SJSA1 (cell line): ENCODE measurements around the gene USP44. TPM values are rescaled to one million over a fixed set of nuclear protein-coding genes. Genes with fewer than 3 reads are reported as not detected.

Experiments used
- DNase-seq, 2 experiments: peaks; one replicate each; pipeline ENCODE4 v3.0.0-alpha.2; 2015 to 2020; ENCODE audit warnings: low spot score in 2 of 2, low read depth in 1 of 2
- H3K27ac ChIP-seq: fragments of 250-450 bp; sonication (Bioruptor Pico); 2 replicates; pipeline ENCODE4 v1.5.1; 2020; ENCODE audit warnings: mild to moderate bottlenecking, moderate library complexity
- H3K27me3 ChIP-seq: fragments of 250-450 bp; sonication (Bioruptor Pico); replicated peaks from 2 replicates; pipeline ENCODE4 v1.5.1; 2020; ENCODE audit warnings: mild to moderate bottlenecking, moderate library complexity
- H3K36me3 ChIP-seq: fragments of 250-450 bp; sonication (Bioruptor Pico); 2 replicates; pipeline ENCODE4 v1.5.1; 2020; ENCODE audit warnings: mild to moderate bottlenecking
- H3K4me1 ChIP-seq: fragments of 250-450 bp; sonication (Bioruptor Pico); replicated peaks from 2 replicates; pipeline ENCODE4 v1.6.1; 2021; ENCODE audit warnings: mild to moderate bottlenecking
- H3K4me3 ChIP-seq: fragments of 250-450 bp; sonication (Bioruptor Pico); 2 replicates; pipeline ENCODE4 v1.5.1; 2020; ENCODE audit warnings: mild to moderate bottlenecking
- H3K9me3 ChIP-seq: fragments of 250-450 bp; sonication (Bioruptor Pico); replicated peaks from 2 replicates; pipeline ENCODE4 v1.5.1; 2020; ENCODE audit warnings: mild to moderate bottlenecking
- total RNA-seq: library from RNA; depleted of rRNA; stranded (reverse); fragments of >200 nt; shearing (Covaris generic); gene quantifications from 2 replicates; pipeline ENCODE4 v1.2.3, GENCODE V29; 2014

USP44 gene
- total RNA-seq, 1 experiment from 2014 or later = 1.6 TPM

DNA sequence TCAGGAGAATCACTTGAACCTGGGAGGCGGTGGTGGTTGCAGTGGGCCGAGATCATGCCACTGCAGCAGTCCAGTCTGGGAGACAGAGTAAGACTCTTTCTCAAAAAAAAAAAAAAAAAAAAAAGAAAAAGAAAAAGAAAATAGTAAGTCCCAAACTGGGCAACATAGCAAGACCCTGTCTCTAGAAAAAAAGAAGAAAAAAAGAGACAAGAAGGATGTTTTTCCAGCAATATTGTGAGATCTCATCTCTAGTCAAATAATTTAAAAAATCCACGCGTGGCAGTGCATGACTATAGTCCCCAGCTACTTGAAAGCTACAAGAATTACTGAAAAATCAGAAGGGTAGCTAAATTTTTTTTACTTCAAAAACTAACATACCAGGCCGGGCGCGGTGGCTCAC is 8.0 kb downstream of the USP44 start:
- no peak overlapping the region for H3K4me3 ChIP-seq
- DNase-seq = no peak
- H3K4me1 ChIP-seq = peaks cover 7% of the 10 kb centered on the region
- H3K9me3 ChIP-seq = no peaks in the 10 kb centered on the region
- no peaks in the 10 kb centered on the region for H3K27me3 ChIP-seq
- H3K36me3 ChIP-seq = no peaks in the 10 kb centered on the region
- no peak overlapping the region for H3K27ac ChIP-seq

DNA sequence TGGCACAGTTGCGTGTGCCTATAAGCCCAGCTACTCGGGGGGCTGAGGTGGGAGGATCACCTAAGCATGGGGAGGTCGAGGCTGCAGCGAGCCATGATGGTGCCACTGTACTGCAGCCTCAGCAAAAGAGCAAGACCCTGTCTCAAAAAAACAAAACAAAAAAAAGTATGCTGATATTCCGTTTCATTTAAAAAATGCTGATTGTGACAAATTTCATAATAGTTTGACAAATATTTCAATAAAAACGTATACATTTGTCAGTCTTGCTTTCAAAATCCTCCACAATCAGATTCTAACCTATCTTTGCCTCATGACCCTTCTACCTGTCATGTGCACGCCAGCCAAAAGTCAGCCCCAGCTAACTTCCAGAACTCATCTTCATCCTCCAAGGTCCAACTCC is 9.8 kb downstream of the USP44 start:
- Histone ChIP-seq H3K27me3 (no peaks in the 10 kb centered on the region), H3K4me1 (no peaks in the 10 kb centered on the region; the same call in 1 of the 2 replicates), H3K27ac (no peak overlapping the region), H3K4me3 (no peak overlapping the region), H3K36me3 (no peaks in the 10 kb centered on the region), H3K9me3 (no peaks in the 10 kb centered on the region)
- no peak for DNase-seq

DNA sequence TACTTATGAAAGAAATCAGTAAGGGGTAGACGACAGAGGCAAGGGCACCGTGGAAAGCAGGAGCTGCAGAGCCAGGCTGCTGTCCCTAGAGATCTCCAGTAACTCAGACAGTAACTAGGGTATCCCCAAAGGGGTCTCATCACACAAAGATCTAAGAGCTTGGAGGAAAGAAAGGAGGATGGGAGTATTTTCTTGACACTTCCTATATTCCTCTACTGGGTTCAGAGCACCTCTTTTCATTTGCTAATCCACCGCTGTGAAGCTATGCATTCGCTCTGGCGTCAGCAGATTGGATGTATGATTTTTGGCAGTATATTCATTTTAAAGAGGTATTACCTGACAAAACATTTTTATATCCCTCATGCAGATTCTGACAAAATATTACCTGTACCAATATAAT is 12.6 kb downstream of the USP44 start:
- H3K27me3 ChIP-seq = no peaks in the 10 kb centered on the region
- no peaks in the 10 kb centered on the region for H3K9me3 ChIP-seq
- H3K4me1 ChIP-seq = no peaks in the 10 kb centered on the region
- no peaks in the 10 kb centered on the region for H3K36me3 ChIP-seq
- no peak overlapping the region for H3K4me3 ChIP-seq
- DNase-seq = no peak
- no peak overlapping the region for H3K27ac ChIP-seq

DNA sequence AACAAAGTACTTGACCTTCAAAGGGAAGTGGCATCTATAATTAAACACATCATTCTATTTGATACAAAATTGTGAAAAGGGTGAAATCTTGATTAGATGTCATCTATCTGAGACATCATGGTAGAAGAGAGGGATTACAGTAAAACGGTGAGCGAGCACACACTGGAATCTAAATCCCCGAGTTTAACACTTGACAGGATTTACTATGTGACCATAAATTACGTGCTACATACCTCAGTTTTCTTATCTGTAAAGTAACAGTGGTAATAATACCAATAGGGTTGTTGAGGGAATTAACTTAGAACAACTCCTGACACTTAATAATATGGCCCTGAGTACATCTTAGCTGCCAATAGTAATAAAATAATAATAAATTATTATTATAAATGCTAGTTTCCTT is 13.3 kb downstream of the USP44 start:
- no peaks in the 10 kb centered on the region for H3K27me3 ChIP-seq
- peaks cover 3% of the 10 kb centered on the region for H3K4me1 ChIP-seq
- no peak overlapping the region for H3K27ac ChIP-seq

DNA sequence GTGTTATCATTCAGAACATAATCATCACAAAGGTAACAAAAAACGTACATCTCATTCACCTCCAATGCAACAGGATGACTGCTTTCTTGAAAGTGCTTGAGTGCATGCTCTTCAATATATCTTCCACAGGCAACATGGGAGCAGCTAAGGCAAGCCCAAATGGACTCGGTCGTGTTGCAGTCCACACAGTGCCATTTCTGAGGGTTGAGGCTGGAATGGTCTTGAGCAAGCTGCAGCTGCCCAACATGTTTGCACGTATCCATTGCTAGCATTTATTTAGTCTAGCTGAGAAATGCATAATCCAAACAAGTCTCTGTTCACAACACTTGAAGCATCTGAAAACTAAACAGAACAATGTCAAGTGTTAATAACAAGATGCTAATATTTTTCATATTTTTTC is 17.3 kb downstream of the USP44 start:
- Histone ChIP-seq H3K27ac (no peak overlapping the region), H3K9me3 (no peaks in the 10 kb centered on the region), H3K4me3 (no peak overlapping the region), H3K36me3 (no peaks in the 10 kb centered on the region), H3K27me3 (no peaks in the 10 kb centered on the region), H3K4me1 (peaks cover 6% of the 10 kb centered on the region)
- DNase-seq = no peak

More for the DNA sequence above, 13.3 kb downstream of the USP44 start:
- no peak for DNase-seq
- H3K9me3 ChIP-seq = no peaks in the 10 kb centered on the region
- no peak overlapping the region for H3K4me3 ChIP-seq
- H3K36me3 ChIP-seq = no peaks in the 10 kb centered on the region

DNA sequence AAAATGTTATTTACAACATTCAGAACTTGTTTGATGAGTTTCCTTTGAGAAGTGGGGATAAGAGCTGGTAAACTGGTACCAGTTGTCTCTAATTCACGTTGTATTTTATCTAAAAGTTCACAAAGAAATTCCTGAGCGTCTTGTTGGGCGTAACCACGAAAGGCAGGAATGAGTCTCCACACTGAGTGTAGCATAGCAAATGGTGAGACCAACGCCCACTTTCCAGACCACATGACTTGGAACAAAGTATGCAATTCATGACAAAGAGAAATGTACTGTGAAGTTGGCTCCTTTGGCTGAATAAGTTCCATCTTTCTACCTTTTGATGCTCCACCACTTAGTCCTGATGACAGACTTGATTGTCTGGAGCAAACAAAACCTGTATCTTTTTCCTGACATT is 18.4 kb downstream of the USP44 start:
- no peaks in the 10 kb centered on the region for H3K36me3 ChIP-seq
- no peak overlapping the region for H3K4me3 ChIP-seq
- H3K9me3 ChIP-seq = no peaks in the 10 kb centered on the region
- no peaks in the 10 kb centered on the region for H3K27me3 ChIP-seq
- H3K27ac ChIP-seq = no peak overlapping the region
- H3K4me1 ChIP-seq = peaks cover 6% of the 10 kb centered on the region
- DNase-seq = no peak

DNA sequence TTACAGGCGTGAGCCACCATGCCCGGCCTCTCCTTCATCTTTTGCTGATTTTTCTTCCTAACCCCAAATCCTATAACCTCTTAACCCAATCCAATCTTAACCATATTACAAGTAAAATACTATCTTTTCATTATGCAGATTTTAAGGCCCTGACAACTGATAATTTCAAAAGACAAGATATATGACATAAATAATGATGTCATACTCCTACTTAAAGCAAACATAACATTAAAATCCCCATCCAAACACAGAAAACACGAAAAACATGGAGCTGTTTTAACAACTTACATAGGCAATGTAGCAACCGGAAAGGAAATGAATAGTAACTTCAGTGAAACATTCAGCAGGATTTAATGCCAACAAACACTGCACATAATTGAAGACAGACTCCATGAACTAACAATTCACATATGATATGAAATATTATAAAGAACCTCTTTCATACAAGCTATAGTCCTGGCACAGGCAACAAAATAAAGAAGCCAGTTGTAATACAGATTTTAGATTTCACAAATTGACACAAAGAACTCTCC is 21.5 kb downstream of the USP44 start:
- H3K27me3 ChIP-seq = no peaks in the 10 kb centered on the region

DNA sequence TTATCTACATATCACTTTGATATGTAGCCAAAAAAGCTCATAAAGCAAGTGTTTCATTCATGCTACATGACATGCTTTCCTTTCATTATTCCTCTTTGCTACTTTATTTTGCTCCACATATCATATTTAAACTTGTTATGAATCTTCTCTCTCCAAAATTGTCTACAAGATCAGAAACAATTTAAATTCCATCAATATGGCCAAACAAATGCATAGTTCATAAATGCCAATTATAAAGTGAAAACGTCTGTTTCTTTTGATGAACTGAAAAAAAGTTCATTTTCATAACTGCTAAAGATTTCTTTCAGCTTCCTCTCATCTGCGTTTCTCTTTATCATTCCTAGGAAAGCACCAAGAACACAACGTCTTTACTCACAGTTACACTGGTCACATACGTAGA is 22.8 kb downstream of the USP44 start:
- no peaks in the 10 kb centered on the region for H3K9me3 ChIP-seq
- no peaks in the 10 kb centered on the region for H3K36me3 ChIP-seq
- H3K4me3 ChIP-seq = no peak overlapping the region
- DNase-seq = no peak
- peaks cover 6% of the 10 kb centered on the region for H3K4me1 ChIP-seq
- H3K27me3 ChIP-seq = no peaks in the 10 kb centered on the region
- H3K27ac ChIP-seq = no peak overlapping the region

More for the DNA sequence above, 21.5 kb downstream of the USP44 start:
- no peak overlapping the region for H3K27ac ChIP-seq
- no peaks in the 10 kb centered on the region for H3K36me3 ChIP-seq
- H3K4me3 ChIP-seq = no peak overlapping the region
- peaks cover 6% of the 10 kb centered on the region for H3K4me1 ChIP-seq
- no peaks in the 10 kb centered on the region for H3K9me3 ChIP-seq
- DNase-seq = no peak

DNA sequence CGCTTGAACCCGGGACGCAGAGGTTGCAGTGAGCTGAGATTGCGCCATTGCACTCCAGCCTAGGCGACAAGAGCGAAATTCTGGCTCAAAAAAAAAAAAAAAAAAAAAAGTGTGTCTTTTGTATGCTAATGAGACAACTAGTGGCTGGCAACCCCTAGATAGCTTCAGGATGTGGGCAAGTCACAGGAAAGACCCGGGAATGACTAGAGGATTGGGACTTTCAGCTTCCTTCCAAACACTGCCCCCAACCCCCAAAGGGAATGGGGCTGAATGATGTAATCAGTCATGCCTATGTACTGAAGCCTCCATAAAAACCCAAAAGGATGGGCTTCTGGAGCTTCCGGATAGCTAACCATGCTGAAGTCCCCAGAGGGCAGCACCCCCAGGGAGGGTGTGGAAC is 28.6 kb downstream of the USP44 start:
- H3K4me3 ChIP-seq = no peak overlapping the region
- no peak for DNase-seq
- no peak overlapping the region for H3K27ac ChIP-seq
- H3K36me3 ChIP-seq = no peaks in the 10 kb centered on the region
- no peaks in the 10 kb centered on the region for H3K27me3 ChIP-seq
- no peaks in the 10 kb centered on the region for H3K4me1 ChIP-seq
- H3K9me3 ChIP-seq = no peaks in the 10 kb centered on the region

DNA sequence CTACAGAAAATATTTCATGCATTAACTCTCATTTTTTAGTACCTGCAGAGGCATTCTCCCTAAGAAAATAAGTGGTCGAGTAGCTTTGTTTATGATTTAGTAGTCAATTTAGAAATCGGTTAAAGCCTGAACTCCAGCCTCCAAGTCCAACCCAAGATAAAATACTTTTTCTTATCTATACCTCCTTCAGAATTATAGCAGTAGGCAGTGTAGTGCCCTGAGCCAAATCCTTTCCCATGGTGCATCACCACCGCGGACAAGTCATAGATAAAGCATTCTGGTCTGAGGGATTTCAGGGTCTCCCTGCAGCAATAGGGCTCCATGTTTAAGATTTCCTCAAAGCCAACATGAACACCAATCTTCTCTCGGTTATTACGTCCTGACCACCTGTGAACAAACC is 30.5 kb downstream of the USP44 start:
- peaks cover 5% of the 10 kb centered on the region; the same call in 1 of the 2 replicates for H3K36me3 ChIP-seq
- DNase-seq = no peak
- H3K4me1 ChIP-seq = no peaks in the 10 kb centered on the region
- no peaks in the 10 kb centered on the region for H3K9me3 ChIP-seq
- H3K27me3 ChIP-seq = no peaks in the 10 kb centered on the region
- H3K27ac ChIP-seq = no peak overlapping the region
- no peak overlapping the region for H3K4me3 ChIP-seq

DNA sequence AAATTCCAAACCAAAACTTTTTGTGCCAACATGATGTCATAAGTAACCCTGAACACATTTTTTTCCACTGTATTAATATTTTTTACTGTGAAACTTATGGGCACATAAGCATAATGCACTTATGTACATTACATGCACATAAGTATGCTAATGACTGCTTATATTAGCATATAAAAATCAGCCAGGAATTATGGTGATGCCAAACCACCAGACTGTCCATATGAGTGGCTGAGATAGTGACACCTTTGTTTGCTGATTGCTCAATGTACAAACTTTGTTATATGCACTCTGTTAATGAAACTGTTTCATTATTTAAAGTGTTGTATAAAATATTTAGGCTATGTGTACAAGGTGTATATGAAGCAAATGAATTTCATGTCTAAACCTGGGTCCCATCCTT is 32.3 kb downstream of the USP44 start:
- H3K36me3 ChIP-seq = peaks cover 18% of the 10 kb centered on the region
- H3K4me1 ChIP-seq = no peaks in the 10 kb centered on the region
- no peak for DNase-seq

DNA sequence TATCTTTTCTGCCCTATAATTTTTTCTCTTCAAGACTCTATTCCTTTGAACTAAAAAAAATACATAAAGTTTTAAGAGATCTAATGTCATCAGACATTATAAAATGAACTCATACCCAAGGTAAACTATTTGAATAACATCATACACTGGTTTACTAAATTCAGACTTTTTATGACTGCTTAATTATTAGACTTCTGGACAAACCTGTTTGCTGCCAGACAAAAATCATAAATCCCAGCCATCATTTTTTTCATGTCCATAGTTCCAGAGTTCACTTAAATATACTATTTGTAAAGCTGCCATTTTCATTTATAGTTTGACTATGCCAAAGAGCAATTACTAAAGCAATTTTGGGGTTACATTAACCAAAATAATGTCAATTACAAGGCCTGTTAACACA is 34.0 kb downstream of the USP44 start:
- Histone ChIP-seq H3K4me1 (no peaks in the 10 kb centered on the region), H3K27me3 (no peaks in the 10 kb centered on the region), H3K4me3 (no peak overlapping the region), H3K9me3 (no peaks in the 10 kb centered on the region), H3K27ac (no peak overlapping the region), H3K36me3 (peaks cover 35% of the 10 kb centered on the region)
- DNase-seq = no peak

More for the DNA sequence above, 32.3 kb downstream of the USP44 start:
- no peak overlapping the region for H3K27ac ChIP-seq
- H3K27me3 ChIP-seq = no peaks in the 10 kb centered on the region
- no peak overlapping the region for H3K4me3 ChIP-seq
- no peaks in the 10 kb centered on the region for H3K9me3 ChIP-seq

DNA sequence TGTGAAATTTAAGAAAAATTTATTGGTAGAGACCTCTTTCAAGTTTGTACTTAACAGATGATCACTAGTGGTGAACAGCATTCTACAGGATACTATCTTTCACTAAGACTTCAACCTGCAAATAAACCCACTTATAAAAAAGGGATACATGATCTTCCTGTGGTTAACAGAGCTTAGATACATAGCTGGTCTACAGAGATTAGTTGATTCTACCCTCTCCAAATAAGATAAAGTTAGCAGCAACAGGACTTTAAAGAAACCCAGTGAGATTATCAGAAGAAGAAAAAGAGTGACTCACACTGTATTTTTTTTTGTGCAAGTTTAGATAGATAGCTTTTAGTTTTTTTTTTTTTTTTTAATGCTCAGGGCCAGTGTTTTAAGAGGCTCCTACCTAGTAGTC is 34.5 kb downstream of the USP44 start:
- H3K4me1 ChIP-seq = no peaks in the 10 kb centered on the region
- H3K4me3 ChIP-seq = no peak overlapping the region
- H3K27ac ChIP-seq = no peak overlapping the region
- H3K27me3 ChIP-seq = no peaks in the 10 kb centered on the region
- DNase-seq = no peak
- peaks cover 40% of the 10 kb centered on the region for H3K36me3 ChIP-seq
- H3K9me3 ChIP-seq = no peaks in the 10 kb centered on the region

DNA sequence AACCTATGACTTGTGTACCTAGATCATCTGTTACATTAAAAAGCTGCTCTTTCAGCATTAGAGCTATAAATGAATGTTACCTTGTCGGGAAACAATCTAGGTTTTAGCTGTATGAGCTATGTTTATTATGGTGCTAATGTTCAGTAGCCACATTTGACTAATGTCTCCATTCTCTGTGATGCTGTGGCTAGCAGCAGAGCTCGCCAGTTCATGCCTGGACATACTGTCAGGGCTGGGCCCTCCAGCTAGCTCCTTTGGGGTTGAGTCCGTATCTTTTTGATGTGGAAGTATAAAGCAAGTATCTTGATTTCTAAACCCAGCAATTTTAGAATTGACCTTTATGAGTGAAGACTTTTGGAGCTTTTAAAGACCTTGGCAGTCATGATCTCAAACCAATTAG is 36.1 kb downstream of the USP44 start:
- Histone ChIP-seq H3K27ac (no peak overlapping the region), H3K9me3 (no peaks in the 10 kb centered on the region), H3K4me3 (no peak overlapping the region), H3K4me1 (no peaks in the 10 kb centered on the region), H3K27me3 (no peaks in the 10 kb centered on the region), H3K36me3 (peaks cover 53% of the 10 kb centered on the region)
- DNase-seq = no peak

DNA sequence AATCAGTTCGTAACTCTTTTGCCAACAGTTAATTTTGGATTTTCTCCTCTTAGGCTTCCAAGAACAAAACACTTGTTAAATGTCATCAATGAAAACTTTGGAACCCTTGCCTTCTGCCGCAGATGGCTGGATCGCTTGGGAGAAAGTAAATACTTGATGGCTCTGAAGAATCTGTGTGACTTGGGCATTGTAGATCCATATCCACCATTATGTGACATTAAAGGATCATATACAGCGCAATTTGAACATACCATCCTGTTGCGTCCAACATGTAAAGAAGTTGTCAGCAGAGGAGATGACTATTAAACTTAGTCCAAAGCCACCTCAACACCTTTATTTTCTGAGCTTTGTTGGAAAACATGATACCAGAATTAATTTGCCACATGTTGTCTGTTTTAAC is 37.7 kb downstream of the USP44 start:
- no peak overlapping the region for H3K4me3 ChIP-seq
- no peak overlapping the region for H3K27ac ChIP-seq
- no peaks in the 10 kb centered on the region for H3K27me3 ChIP-seq
- peaks cover 62% of the 10 kb centered on the region for H3K36me3 ChIP-seq
- H3K4me1 ChIP-seq = no peaks in the 10 kb centered on the region
- DNase-seq = no peak
- no peaks in the 10 kb centered on the region for H3K9me3 ChIP-seq
